Fibroblast of lung (primary cell): ENCODE data around the gene KATNAL1.

Experiments used
- EZH2 ChIP-seq: IDR thresholded peaks from 2 replicates; pipeline ENCODE4 v1.5.1; 2012; ENCODE audit warnings: low read length, control low read depth, mild to moderate bottlenecking; ENCODE audit errors: missing control alignments
- TF ChIP-seq, protein P1 (sequence below), 2 donors: IDR thresholded peaks in 1 of 2; conservative IDR thresholded peaks in 1 of 2; 1 replicate in 1 of 2; 2 replicates in 1 of 2; pipeline ENCODE4 v1.5.1; 2011 to 2012; ENCODE audit warnings: low read length in 2 of 2, control low read depth in 1 of 2, inconsistent platforms in 1 of 2, low read depth in 1 of 2, mild to moderate bottlenecking in 1 of 2

DNA sequence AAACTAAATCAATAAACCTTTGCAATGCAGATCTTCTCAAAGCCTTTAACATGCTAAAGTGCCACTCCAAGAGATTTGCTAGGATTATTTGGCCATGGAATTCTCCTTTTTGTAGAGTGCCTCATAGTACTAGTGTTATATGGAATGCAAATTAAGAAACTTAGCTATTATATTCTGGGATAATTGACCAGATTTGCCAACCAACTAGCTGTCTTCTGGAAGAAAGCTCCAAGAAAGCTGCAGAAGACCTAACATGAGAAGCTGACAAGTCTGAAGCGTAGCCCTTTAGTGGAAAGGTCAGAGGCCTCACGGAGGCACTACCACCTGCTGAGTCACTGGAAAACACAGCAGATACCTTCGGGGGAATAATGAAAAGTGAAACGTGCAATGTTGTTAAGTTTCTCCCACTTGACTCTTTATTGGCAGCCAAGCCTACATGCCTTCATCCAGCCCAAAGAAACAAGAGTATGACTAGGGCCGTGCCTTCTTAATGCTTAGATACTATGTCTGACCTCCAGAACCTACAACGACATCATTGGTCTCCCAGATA, 29.8 kb upstream of the KATNAL1 start:
- TF ChIP-seq, protein P1, sequence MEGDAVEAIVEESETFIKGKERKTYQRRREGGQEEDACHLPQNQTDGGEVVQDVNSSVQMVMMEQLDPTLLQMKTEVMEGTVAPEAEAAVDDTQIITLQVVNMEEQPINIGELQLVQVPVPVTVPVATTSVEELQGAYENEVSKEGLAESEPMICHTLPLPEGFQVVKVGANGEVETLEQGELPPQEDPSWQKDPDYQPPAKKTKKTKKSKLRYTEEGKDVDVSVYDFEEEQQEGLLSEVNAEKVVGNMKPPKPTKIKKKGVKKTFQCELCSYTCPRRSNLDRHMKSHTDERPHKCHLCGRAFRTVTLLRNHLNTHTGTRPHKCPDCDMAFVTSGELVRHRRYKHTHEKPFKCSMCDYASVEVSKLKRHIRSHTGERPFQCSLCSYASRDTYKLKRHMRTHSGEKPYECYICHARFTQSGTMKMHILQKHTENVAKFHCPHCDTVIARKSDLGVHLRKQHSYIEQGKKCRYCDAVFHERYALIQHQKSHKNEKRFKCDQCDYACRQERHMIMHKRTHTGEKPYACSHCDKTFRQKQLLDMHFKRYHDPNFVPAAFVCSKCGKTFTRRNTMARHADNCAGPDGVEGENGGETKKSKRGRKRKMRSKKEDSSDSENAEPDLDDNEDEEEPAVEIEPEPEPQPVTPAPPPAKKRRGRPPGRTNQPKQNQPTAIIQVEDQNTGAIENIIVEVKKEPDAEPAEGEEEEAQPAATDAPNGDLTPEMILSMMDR (conservative IDR thresholded peaks at IDR 0.05 in 1 of 2, IDR thresholded peaks at IDR 0.05 in 1 of 2; ENCODE audit: low read depth in 1 of 2, low read length in 2 of 2): no peak
- TF ChIP-seq EZH2: no peak
